GM19099 (cell line): ENCODE measurements around the gene GLB1L.

Experiments
- POLR2A ChIP-seq: IDR thresholded peaks from 3 replicates; pipeline ENCODE4 v1.6.1; 2011; ENCODE audit warnings: low read depth; ENCODE audit not compliant: insufficient read length; ENCODE audit errors: extremely low read depth

GLB1L gene

GRCh38 chr2:219250049-219250781 is 5.0 kb upstream of the GLB1L start:
- no peak for TF ChIP-seq POLR2A

DNA sequence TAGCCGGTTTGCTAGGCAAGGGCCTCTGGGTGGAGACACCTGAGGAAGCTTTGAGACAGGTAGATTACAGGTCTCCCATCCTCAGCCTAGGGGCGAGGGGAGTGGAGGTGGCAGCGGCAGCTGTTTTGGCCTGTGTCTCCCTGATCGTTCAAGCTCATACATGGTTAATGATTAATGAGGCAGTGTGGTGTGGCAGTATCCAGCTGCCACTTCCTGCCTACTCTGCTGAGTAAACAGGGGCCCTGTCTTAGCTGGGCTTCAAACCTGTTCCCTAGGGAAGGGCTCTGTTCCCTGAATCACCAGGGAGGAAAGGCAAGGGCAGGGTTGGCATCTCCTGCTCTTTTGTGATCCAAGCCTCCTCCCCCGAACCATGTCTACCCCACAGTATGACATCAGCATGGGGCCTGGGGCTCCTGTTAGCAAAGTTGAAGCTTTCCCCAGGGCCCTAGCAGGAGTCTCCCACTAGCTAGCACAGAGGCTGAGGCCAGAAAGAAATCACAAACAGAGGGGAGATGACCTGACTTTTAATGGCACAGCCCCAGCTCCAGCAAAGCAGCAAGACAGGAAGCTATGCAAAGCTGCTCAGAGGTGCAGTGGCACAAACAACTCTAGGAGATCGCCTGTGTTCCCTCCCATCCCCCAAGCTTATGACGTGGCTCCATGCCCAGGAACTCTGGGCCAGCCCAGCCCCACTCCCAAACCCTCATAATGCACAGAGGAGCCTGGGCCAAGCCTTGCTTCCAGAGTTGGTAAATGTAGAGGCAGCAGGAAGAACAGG is 4.1 kb upstream of the GLB1L start:
- peak; percentile 59 for TF ChIP-seq POLR2A

GRCh38 chr2:219248845-219249202 is 3.6 kb upstream of the GLB1L start:
- no peak for TF ChIP-seq POLR2A

DNA sequence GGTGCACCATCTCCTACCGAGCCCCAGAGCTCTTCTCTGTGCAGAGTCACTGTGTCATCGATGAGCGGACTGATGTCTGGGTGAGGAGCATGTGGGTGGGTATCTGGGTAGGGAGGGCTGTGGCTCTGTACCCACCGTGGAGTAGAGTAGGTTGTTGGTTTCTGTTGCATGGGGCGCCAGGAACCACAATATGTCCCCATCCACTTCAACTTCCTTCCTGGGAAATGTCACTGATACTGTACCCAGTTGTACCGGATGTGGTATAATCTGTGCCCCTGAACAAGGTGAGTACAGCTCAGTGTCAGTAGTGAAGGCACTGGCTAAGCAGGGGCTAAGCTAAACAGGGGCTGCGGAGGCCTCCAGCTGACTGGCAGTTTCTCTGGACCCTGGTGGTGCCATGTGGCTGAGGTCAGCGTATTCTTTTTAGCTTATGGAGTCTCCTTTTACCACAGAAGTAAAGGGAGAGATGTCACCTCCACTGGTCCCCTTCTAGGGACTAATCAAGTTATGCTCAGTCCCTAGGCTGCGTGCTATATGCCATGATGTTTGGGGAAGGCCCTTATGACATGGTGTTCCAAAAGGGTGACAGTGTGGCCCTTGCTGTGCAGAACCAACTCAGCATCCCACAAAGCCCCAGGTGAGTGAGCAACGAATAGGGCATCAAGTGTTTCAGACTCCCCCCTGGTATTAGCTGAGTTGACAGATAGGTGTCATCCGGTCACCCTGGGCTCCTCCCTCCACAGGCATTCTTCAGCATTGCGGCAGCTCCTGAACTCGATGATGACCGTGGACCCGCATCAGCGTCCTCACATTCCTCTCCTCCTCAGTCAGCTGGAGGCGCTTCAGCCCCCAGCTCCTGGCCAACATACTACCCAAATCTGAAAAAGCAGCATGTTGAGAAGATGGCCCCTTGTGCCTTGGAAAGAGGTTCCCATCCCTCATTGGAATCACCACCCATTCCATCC is 2.7 kb upstream of the GLB1L start:
- TF ChIP-seq POLR2A, result peak; percentile 30

- peak; percentile 29 for TF ChIP-seq POLR2A
Observed at GRCh38 chr2:219246559-219246958, 1.3 kb upstream of the GLB1L start.

DNA sequence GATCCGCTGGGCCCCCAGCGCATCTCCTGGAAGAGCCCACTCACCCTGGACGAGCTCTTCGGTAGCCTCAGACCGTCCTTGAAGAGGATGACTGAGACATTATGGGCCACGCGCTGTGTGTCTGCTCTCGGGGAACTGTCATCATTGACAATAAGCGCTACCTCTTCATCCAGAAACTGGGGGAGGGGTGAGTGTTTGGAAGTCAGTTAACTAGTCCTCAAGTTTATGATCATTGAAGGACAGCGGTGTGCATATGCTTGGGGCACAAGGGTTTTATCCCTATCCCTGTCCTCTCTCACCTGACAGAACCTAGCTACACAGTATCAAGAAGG is 621 bp upstream of the GLB1L start:
- no peak for TF ChIP-seq POLR2A

DNA sequence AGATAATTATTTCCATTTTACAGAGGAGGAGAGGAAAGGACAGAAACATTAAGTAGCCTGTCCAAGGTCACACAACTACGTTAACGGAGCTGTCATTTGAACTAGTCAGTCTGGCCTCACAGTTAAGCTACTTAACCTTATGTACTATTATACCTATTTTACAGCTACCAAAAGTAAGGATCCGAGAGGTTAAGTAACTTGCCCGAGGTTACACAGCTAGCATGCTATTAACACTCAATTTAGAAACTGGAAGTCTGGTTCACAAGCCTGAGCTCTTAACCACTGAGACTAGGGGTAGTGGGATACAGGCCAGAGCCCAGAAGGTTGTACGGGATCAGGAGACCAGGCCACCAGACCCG is 476 bp downstream of the GLB1L start:
- TF ChIP-seq POLR2A, result no peak

DNA sequence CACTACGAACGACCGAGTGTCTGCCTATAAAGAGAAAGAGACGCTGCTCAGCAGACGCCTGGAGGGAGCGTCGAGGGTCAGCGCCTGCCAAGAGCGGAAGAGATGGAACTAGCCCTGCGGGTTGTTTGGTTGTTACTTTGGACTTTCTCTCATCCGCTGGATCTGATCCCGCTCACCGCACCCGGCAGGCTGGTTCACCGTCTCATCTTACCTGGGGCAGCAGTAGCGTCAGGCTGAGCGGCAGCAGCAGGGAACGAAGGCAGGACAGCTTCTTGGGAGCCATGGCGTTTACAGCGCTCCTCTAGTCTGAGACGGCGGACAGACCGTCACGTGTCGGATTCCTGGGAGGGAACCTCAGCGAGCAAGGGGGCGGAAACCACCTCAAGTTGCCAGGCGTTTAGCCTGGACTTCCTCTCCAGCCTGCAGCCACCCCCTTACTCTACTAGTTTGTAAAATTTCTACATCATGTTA is 1.9 kb downstream of the GLB1L start:
- TF ChIP-seq POLR2A, result no peak

GRCh38 chr2:219234331-219234730 is 10.9 kb downstream of the GLB1L start:
- TF ChIP-seq POLR2A, result no peak

- no peak for TF ChIP-seq POLR2A
Observed at GRCh38 chr2:219230059-219230540, 15.1 kb downstream of the GLB1L start.

- peak; percentile 80 for TF ChIP-seq POLR2A
Observed at GRCh38 chr2:219229305-219230058, 15.8 kb downstream of the GLB1L start, which contains the start of the genes ANKZF1 and ATG9A. Gene ANKZF1 (plus strand): TSS chr2:219229806. CDS start chr2:219230258, 452 bp downstream. Gene ATG9A (minus strand): TSS chr2:219229636. CDS start chr2:219228024, 1,612 bp downstream.

GRCh38 chr2:219228911-219229304 is 16.3 kb downstream of the GLB1L start:
- peak; percentile 48 for TF ChIP-seq POLR2A

GRCh38 chr2:219228041-219228910 is 17.0 kb downstream of the GLB1L start:
- TF ChIP-seq POLR2A, result no peak

DNA sequence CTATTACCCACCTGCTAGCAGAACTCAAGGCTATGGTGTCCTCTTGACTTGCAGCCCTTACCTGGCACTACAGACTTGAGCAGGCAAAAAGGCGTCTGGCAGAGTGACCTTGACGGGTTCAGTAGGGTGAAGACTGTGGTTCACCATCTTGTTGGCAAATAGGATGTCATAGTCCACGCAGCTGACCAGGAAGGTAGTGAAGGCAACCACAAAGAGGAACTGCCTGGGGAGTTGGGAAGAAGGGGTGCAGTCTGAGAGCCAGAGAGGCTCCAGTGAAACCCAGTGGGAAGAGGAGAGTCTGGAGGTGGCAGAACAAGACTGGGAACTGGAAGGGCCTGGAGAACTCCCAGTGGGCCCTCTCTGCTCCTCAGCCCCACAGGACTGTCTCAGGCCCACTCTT is 19.9 kb downstream of the GLB1L start:
- TF ChIP-seq POLR2A, result no peak
